B cell (primary cell): ENCODE measurements around the gene PYGO1. TPM values are rescaled to one million over a fixed set of nuclear protein-coding genes. Genes with fewer than 3 reads are reported as not detected.

Source experiments
- ATAC-seq: fragments of 200-7000 bp; cut with Tn5 transposase; one replicate; pipeline ENCODE4 v1.10.0; 2021; ENCODE audit warnings: low read depth, mild to moderate bottlenecking, moderate number of reproducible peaks, moderate library complexity
- CTCF ChIA-PET: fragments of 350-600 bp; sonication (Branson Sonifier 250); formaldehyde crosslinking; loops from one replicate; lab custom pipeline; 2021; ENCODE audit warnings: antibody characterized with exemption, inconsistent platforms; lab: Charles Lee
- POLR2A ChIA-PET: fragments of 350-600 bp; sonication (Branson Sonifier 250); formaldehyde crosslinking; loops from one replicate; lab custom pipeline; 2021; ENCODE audit warnings: antibody characterized with exemption; lab: Charles Lee
- DNase-seq: peaks from one replicate; pipeline ENCODE4 v3.0.0; 2013
- H2AFZ ChIP-seq: 2 replicates; pipeline ENCODE4 v1.6.1; 2012; ENCODE audit warnings: mild to moderate bottlenecking, low read depth, low read length; ENCODE audit not compliant: insufficient read depth, poor library complexity, severe bottlenecking
- H3K27ac ChIP-seq, 2 donors: 1 replicate in 1 of 2; 2 replicates in 1 of 2; pipeline ENCODE4 v1.5.1; 2012 to 2013; ENCODE audit warnings: low read length in 2 of 2, mild to moderate bottlenecking in 2 of 2, moderate library complexity in 1 of 2
- H3K27me3 ChIP-seq, 4 experiments: fragments of 200-600 bp in 1 of 4; sonication (generic) in 1 of 4; replicated peaks in 1 of 4; 1 replicate in 2 of 4; 2 replicates in 2 of 4; pipeline versions ENCODE4 v1.6.1 to v1.7.0; 2013 to 2016; ENCODE audit warnings: low read length in 3 of 4, mild to moderate bottlenecking in 2 of 4, mixed read lengths in 1 of 4, moderate library complexity in 1 of 4; ENCODE audit not compliant: insufficient read depth in 4 of 4, control insufficient read depth in 3 of 4; ENCODE audit errors: control extremely low read depth in 1 of 4
- H3K36me3 ChIP-seq, 2 experiments: replicated peaks in 1 of 2; 1 replicate in 1 of 2; 2 replicates in 1 of 2; pipeline versions ENCODE4 v1.6.1 to v1.7.1; 2013; ENCODE audit warnings: low read length in 1 of 2; ENCODE audit not compliant: insufficient read depth in 2 of 2, control insufficient read depth in 1 of 2; ENCODE audit errors: control extremely low read depth in 1 of 2, extremely low read depth in 1 of 2
- H3K4me1 ChIP-seq, 2 donors: fragments of 200-600 bp in 1 of 2; sonication (generic) in 1 of 2; 1 replicate in 1 of 2; 2 replicates in 1 of 2; pipeline versions ENCODE4 v1.5.1 to v1.6.1; 2013 to 2017; ENCODE audit warnings: low read length in 2 of 2; ENCODE audit not compliant: control insufficient read depth in 2 of 2, insufficient read depth in 2 of 2
- H3K4me2 ChIP-seq: replicated peaks from 2 replicates; pipeline ENCODE3; 2012; ENCODE audit warnings: mild to moderate bottlenecking, low read depth, low read length; ENCODE audit not compliant: poor library complexity, severe bottlenecking
- H3K4me3 ChIP-seq, 5 experiments: fragments of 200-600 bp in 1 of 5; sonication (generic) in 1 of 5; 1 replicate in 3 of 5; 2 replicates in 2 of 5; pipeline versions ENCODE4 v1.5.1 to v1.7.0; 2011 to 2016; ENCODE audit warnings: low read length in 4 of 5, mild to moderate bottlenecking in 4 of 5, low read depth in 2 of 5, control low read depth in 1 of 5, moderate library complexity in 1 of 5; ENCODE audit not compliant: insufficient read depth in 1 of 5; ENCODE audit errors: control extremely low read depth in 1 of 5, extremely low read depth in 1 of 5
- H3K79me2 ChIP-seq: fragments of 200-600 bp; sonication (generic); one replicate; pipeline ENCODE4 v1.6.0; 2016; ENCODE audit warnings: low read length; ENCODE audit not compliant: control insufficient read depth, insufficient read depth
- H3K9ac ChIP-seq: fragments of 200-600 bp; sonication (generic); 2 replicates; pipeline ENCODE4 v1.6.1; 2017; ENCODE audit warnings: mild to moderate bottlenecking, low read length, moderate library complexity
- H3K9me3 ChIP-seq, 3 donors: one replicate each; pipeline versions ENCODE4 v1.6.1 to v1.7.1; 2013; ENCODE audit warnings: low read length in 2 of 3; ENCODE audit not compliant: control insufficient read depth in 2 of 3, insufficient read depth in 1 of 3; ENCODE audit errors: control extremely low read depth in 1 of 3
- H4K20me1 ChIP-seq: 2 replicates; pipeline ENCODE4 v1.6.0; 2012; ENCODE audit warnings: mild to moderate bottlenecking, low read length; ENCODE audit not compliant: insufficient read depth, control insufficient read depth, poor library complexity, severe bottlenecking
- H3K27ac Mint-ChIP-seq: one replicate; pipeline ENCODE4 v1.8.0; 2021; ENCODE audit warnings: mixed read lengths
- H3K27me3 Mint-ChIP-seq: one replicate; pipeline ENCODE4 v1.8.0; 2021; ENCODE audit warnings: mixed read lengths
- H3K4me1 Mint-ChIP-seq: one replicate; pipeline ENCODE4 v1.8.0; 2021; ENCODE audit warnings: mixed read lengths
- H3K4me3 Mint-ChIP-seq: one replicate; pipeline ENCODE4 v1.8.0; 2021; ENCODE audit warnings: mixed read lengths
- H3K9me3 Mint-ChIP-seq: one replicate; pipeline ENCODE4 v1.8.0; 2022; ENCODE audit warnings: mixed read lengths; ENCODE audit not compliant: insufficient read depth
- EZH2 ChIP-seq: IDR thresholded peaks from 2 replicates; pipeline ENCODE4 v1.6.1; 2012; ENCODE audit warnings: borderline replicate concordance, low read depth, mild to moderate bottlenecking, moderate library complexity, low read length; ENCODE audit not compliant: insufficient read depth, poor library complexity, severe bottlenecking
- WGBS: methylation state at CpG from one replicate; pipeline ENCODE4 v1.1.5; 2013; ENCODE audit warnings: missing lambda C conversion rate; ENCODE audit not compliant: insufficient coverage; 5-methylcytosine and 5-hydroxymethylcytosine counted together
- intact Hi-C: fragments of 100-400 bp; cut with micrococcal nuclease; formaldehyde crosslinking; loops from one replicate; pipeline ENCODE4 v1.10.0; 2022
- polyA plus RNA-seq: library from polyadenylated mRNA; depleted of rRNA; stranded (reverse); fragments of >200 nt; gene quantifications from 2 replicates; pipeline ENCODE4 v1.2.3, GENCODE V29; 2012
- total RNA-seq, 2 donors: library from RNA; stranded (reverse); fragments of 120-200 nt in 1 of 2; gene quantifications; 1 replicate in 1 of 2; 2 replicates in 1 of 2; pipeline versions ENCODE4 v1.2.3 to v1.2.4, GENCODE V29; 2013 to 2022
- TF ChIP-seq, protein P1 (sequence below): fragments of 200-600 bp; IDR thresholded peaks from one replicate; pipeline ENCODE4 v1.8.0; 2022; ENCODE audit warnings: antibody characterized with exemption, mild to moderate bottlenecking

PYGO1 gene
- total and polyA plus RNA-seq, 2 donors (not counting 1 experiment from before 2014, with no cell fraction given), result 0.02 TPM; not detected in 1

DNA sequence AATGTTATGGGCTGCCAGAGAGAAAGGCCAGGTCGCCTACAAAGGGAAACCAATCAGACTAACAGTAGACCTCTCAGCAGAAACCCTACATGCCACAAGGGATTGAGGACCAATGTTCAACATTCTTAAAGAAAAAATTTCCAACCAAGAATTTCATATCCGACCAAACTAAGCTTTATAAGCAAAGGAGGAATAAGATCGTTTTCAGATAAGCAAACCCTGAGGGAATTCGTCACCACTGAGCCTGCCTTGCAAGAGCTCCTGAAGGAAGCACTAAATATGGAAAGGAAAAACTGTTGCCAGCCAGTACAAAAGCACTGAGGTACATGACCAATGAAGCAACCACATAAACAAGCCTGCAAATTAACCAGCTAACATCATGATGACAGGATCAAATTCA is 33.1 kb downstream of the PYGO1 start:
- Histone ChIP-seq H3K4me3 (no peak overlapping the region), H3K27me3 (no peaks in the 10 kb centered on the region), H3K9ac (no peak overlapping the region), H3K4me2 (no peak overlapping the region), H3K4me1 (no peaks in the 10 kb centered on the region), H3K36me3 (no peaks in the 10 kb centered on the region), H3K79me2 (no peaks in the 10 kb centered on the region), H3K9me3 (peaks cover 0 to 16% (median 12%) of the 10 kb centered on the region in 3 donors), H2AFZ (no peak overlapping the region), H4K20me1 (no peaks in the 10 kb centered on the region), H3K27ac (no peak overlapping the region)
- ATAC-seq, result no peak
- TF ChIP-seq, protein P1, sequence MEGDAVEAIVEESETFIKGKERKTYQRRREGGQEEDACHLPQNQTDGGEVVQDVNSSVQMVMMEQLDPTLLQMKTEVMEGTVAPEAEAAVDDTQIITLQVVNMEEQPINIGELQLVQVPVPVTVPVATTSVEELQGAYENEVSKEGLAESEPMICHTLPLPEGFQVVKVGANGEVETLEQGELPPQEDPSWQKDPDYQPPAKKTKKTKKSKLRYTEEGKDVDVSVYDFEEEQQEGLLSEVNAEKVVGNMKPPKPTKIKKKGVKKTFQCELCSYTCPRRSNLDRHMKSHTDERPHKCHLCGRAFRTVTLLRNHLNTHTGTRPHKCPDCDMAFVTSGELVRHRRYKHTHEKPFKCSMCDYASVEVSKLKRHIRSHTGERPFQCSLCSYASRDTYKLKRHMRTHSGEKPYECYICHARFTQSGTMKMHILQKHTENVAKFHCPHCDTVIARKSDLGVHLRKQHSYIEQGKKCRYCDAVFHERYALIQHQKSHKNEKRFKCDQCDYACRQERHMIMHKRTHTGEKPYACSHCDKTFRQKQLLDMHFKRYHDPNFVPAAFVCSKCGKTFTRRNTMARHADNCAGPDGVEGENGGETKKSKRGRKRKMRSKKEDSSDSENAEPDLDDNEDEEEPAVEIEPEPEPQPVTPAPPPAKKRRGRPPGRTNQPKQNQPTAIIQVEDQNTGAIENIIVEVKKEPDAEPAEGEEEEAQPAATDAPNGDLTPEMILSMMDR, result no peak
- no peak for TF ChIP-seq EZH2
- intact Hi-C loops, result no loop called here
- no peak overlapping the region for H3K4me3 Mint-ChIP-seq
- no peak for DNase-seq
- peaks cover 12% of the 10 kb centered on the region for H3K27me3 Mint-ChIP-seq
- peaks cover 14% of the 10 kb centered on the region for H3K9me3 Mint-ChIP-seq
- ChIA-PET POLR2A (no interaction called here), CTCF (no interaction called here)
- no peaks in the 10 kb centered on the region for H3K4me1 Mint-ChIP-seq
- WGBS, result 100% methylated on average over 2 of the region's 4 CpGs
- H3K27ac Mint-ChIP-seq, result no peak overlapping the region

DNA sequence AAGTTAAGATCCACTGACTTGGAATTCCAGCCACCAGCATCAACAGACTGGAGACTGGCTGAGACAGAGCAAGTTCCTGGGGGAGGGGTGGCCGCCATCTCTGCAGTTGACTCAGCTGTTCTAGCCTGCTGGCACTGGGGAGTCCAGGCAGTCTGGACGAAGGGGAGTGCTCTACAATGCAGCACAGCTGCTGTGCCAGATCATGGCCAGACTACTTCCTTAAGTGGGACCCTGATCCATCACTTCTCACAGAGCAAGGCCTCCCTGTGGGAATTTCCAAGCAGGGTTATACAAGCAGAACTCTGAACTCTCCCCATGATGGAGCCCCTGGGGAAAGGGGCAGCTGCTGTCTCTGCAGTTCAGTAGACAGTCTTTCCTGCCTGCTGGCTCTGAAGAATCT is 35.2 kb downstream of the PYGO1 start:
- Histone ChIP-seq H3K36me3 (no peaks in the 10 kb centered on the region), H3K4me3 (no peak overlapping the region), H2AFZ (no peak overlapping the region), H3K4me1 (no peaks in the 10 kb centered on the region), H3K4me2 (no peak overlapping the region), H4K20me1 (no peaks in the 10 kb centered on the region), H3K27me3 (no peaks in the 10 kb centered on the region), H3K79me2 (no peaks in the 10 kb centered on the region), H3K9ac (no peak overlapping the region), H3K27ac (no peak overlapping the region), H3K9me3 (peaks cover 0 to 16% (median 12%) of the 10 kb centered on the region in 3 donors)
- no peaks in the 10 kb centered on the region for H3K4me1 Mint-ChIP-seq
- DNase-seq, result no peak
- H3K4me3 Mint-ChIP-seq, result no peak overlapping the region
- intact Hi-C loops, result no loop called here
- no peak overlapping the region for H3K27ac Mint-ChIP-seq
- WGBS, result 79% methylated on average over 2 of the region's 2 CpGs
- peaks cover 12% of the 10 kb centered on the region for H3K27me3 Mint-ChIP-seq
- POLR2A ChIA-PET, result no interaction called here
- no peak for ATAC-seq
- H3K9me3 Mint-ChIP-seq, result peaks cover 14% of the 10 kb centered on the region
- TF ChIP-seq, protein P1, result no peak
- TF ChIP-seq EZH2, result no peak
- CTCF ChIA-PET, result no interaction called here
